ENCODE measurements around the gene VANGL1. TPM values are rescaled to one million over a fixed set of nuclear protein-coding genes. Genes with fewer than 3 reads are reported as not detected.

Gene VANGL1
- total and polyA plus RNA-seq, 2 of the 4 experiments (the other 2 are of a cell fraction): 6.1 to 6.7 TPM

GRCh38 chr1:115641762-115642167 is at the start of gene VANGL1 (continued):
- no peak for TF ChIP-seq CTCF (conservative IDR thresholded peaks at IDR 0.05; ENCODE audit: low read depth, low read length)

- no CpG with 5 or more reads among the region's 1 CpG for WGBS, 2 experiments (ENCODE audit: extremely low coverage in 2 of 2, insufficient read length in 1 of 2)
- Histone ChIP-seq H3K9ac (ENCODE audit: low read depth, low read length) (no peak overlapping the region), H2AFZ (replicated peaks; ENCODE audit: low read length, poor library complexity) (no peak overlapping the region), H3K9me1 (ENCODE audit: insufficient read depth, low read length) (peaks cover 5% of the 10 kb centered on the region; the same call in 1 of the 2 replicates), H2BK5ac (ENCODE audit: low read depth, low read length, poor library complexity, severe bottlenecking) (no peak overlapping the region), H3K9me3 (ENCODE audit: control insufficient read depth, insufficient read depth, low read length) (peaks cover 4% of the 10 kb centered on the region), H2AK5ac (ENCODE audit: low read depth, low read length) (no peak overlapping the region), H3K4me1 (ENCODE audit: control insufficient read depth, insufficient read depth, low read length) (0 out of 2 replicates have a peak, but pooled peaks cover 2% of the 10 kb centered on the region), H3K36me3 (ENCODE audit: control insufficient read depth, insufficient read depth, low read length) (no peaks in the 10 kb centered on the region), H3K23ac (ENCODE audit: low read depth, low read length) (no peak overlapping the region), H3K4me3 (ENCODE audit: insufficient read depth, low read depth, low read length) (no peak overlapping the region), H3K14ac (replicated peaks; ENCODE audit: low read depth, low read length) (no peak overlapping the region), H3K79me1 (ENCODE audit: low read depth in 1 of 2, low read length in 2 of 2) (no peaks in the 10 kb centered on the region), H2BK20ac (ENCODE audit: low read depth, low read length) (no peak overlapping the region), H2BK15ac (ENCODE audit: low read depth, low read length) (no peak overlapping the region), H2AK9ac (replicated peaks; ENCODE audit: low read depth, low read length, poor library complexity) (no peak overlapping the region), H4K5ac (ENCODE audit: low read depth, low read length) (no peak overlapping the region), H4K8ac (ENCODE audit: low read depth in 2 of 2, low read length in 2 of 2) (no peak overlapping the region), H3K4ac (ENCODE audit: low read depth, low read length) (no peak overlapping the region), H3K18ac (ENCODE audit: low read depth, low read length) (no peak overlapping the region), H2BK120ac (ENCODE audit: low read depth, low read length) (no peak overlapping the region), H4K20me1 (ENCODE audit: insufficient read depth, low read length) (no peaks in the 10 kb centered on the region), H3K27ac (ENCODE audit: insufficient read depth, low read length) (no peak overlapping the region), H3K56ac (ENCODE audit: extremely low read depth, insufficient read depth, low read length) (no peak overlapping the region), H3K4me2 (ENCODE audit: low read depth, low read length) (no peak overlapping the region), H4K91ac (ENCODE audit: insufficient read depth, low read depth, low read length) (no peak overlapping the region), H3K27me3 (ENCODE audit: control insufficient read depth, insufficient read depth, low read length) (no peaks in the 10 kb centered on the region)
- no peak for ATAC-seq (ENCODE audit: low read depth)
- TF ChIP-seq CTCF (conservative IDR thresholded peaks at IDR 0.05; ENCODE audit: low read depth, low read length) (0 out of 2 replicates have a peak, but pooled peaks have one; percentile 1), MXI1 (IDR thresholded peaks at IDR 0.05; ENCODE audit: borderline replicate concordance, low read depth, low read length) (no peak), CHD1 (IDR thresholded peaks at IDR 0.05; ENCODE audit: low read depth, low read length) (no peak)
- no peak for DNase-seq
- no TSS peak for BruUV-seq (replicated peaks)
- intact Hi-C loops (cut with micrococcal nuclease): no loop called here
- ChIA-PET CTCF (no interaction called here), POLR2A (ENCODE audit: unreplicated experiment) (no interaction called here)
- in situ Hi-C loops (cut with MboI; ENCODE audit: low sequenced_read_pairs): loop anchor here (5.0 kb wide), 1 partner anchor 615 kb away; no protein-coding TSS in a partner anchor
- dilution Hi-C loops (cut with HindIII; ENCODE audit: low sequenced_read_pairs, unreplicated experiment): loop anchor here (25.0 kb wide), 1 partner anchor 455 kb away; no protein-coding TSS in a partner anchor
Measured at GRCh38 chr1:115592264-115592663, 49.5 kb upstream of the VANGL1 start.
